T-helper 1 cell treated with Interleukin-12 subunit alpha and Interleukin-12 subunit beta and Interleukin-4 antibody, amounts not matched to agents 30 μg/mL and 1 μg/mL, for 36 hours (primary cell): ENCODE data around the gene SPDYE4.

Experiments
- H3K27ac Mint-ChIP-seq: one replicate; pipeline ENCODE4 v1.8.0; 2021; ENCODE audit warnings: mild to moderate bottlenecking, mixed read lengths
- H3K27me3 Mint-ChIP-seq: one replicate; pipeline ENCODE4 v1.8.0; 2021; ENCODE audit warnings: low read depth, mixed read lengths
- H3K36me3 Mint-ChIP-seq: one replicate; pipeline ENCODE4 v1.8.0; 2021; ENCODE audit warnings: low read depth, mixed read lengths
- H3K4me1 Mint-ChIP-seq: one replicate; pipeline ENCODE4 v1.8.0; 2021; ENCODE audit warnings: low read depth, mixed read lengths
- H3K4me3 Mint-ChIP-seq: one replicate; pipeline ENCODE4 v1.8.0; 2021; ENCODE audit warnings: mild to moderate bottlenecking, moderate library complexity, mixed read lengths
- H3K9me3 Mint-ChIP-seq: one replicate; pipeline ENCODE4 v1.8.0; 2021; ENCODE audit warnings: mixed read lengths

Gene SPDYE4

GRCh38 chr17:8793649-8794048 lies 35.3 kb upstream of the SPDYE4 start:
- no peaks in the 10 kb centered on the region for H3K4me1 Mint-ChIP-seq
- no peak overlapping the region for H3K4me3 Mint-ChIP-seq
- H3K27ac Mint-ChIP-seq, result no peak overlapping the region
- peaks cover 13% of the 10 kb centered on the region for H3K27me3 Mint-ChIP-seq
- H3K9me3 Mint-ChIP-seq, result peaks cover 7% of the 10 kb centered on the region
- H3K36me3 Mint-ChIP-seq, result no peaks in the 10 kb centered on the region

- H3K27ac Mint-ChIP-seq, result no peak overlapping the region
- peaks cover 7% of the 10 kb centered on the region for H3K9me3 Mint-ChIP-seq
- H3K36me3 Mint-ChIP-seq, result no peaks in the 10 kb centered on the region
- H3K4me3 Mint-ChIP-seq, result no peak overlapping the region
- H3K27me3 Mint-ChIP-seq, result peaks cover 13% of the 10 kb centered on the region
- H3K4me1 Mint-ChIP-seq, result no peaks in the 10 kb centered on the region
Observed at GRCh38 chr17:8792646-8793045, 34.3 kb upstream of the SPDYE4 start.

GRCh38 chr17:8791910-8792270 lies 33.5 kb upstream of the SPDYE4 start:
- Mint-ChIP-seq H3K4me3 (no peak overlapping the region), H3K4me1 (no peaks in the 10 kb centered on the region), H3K27me3 (peaks cover 13% of the 10 kb centered on the region), H3K9me3 (peaks cover 7% of the 10 kb centered on the region), H3K36me3 (no peaks in the 10 kb centered on the region), H3K27ac (no peak overlapping the region)

- no peaks in the 10 kb centered on the region for H3K36me3 Mint-ChIP-seq
- no peak overlapping the region for H3K27ac Mint-ChIP-seq
- no peak overlapping the region for H3K4me3 Mint-ChIP-seq
- no peaks in the 10 kb centered on the region for H3K4me1 Mint-ChIP-seq
- peaks cover 13% of the 10 kb centered on the region for H3K27me3 Mint-ChIP-seq
- peaks cover 7% of the 10 kb centered on the region for H3K9me3 Mint-ChIP-seq
Observed at GRCh38 chr17:8791248-8791909, 33.0 kb upstream of the SPDYE4 start.

GRCh38 chr17:8789743-8790142 lies 31.4 kb upstream of the SPDYE4 start:
- Mint-ChIP-seq H3K4me1 (no peaks in the 10 kb centered on the region), H3K27me3 (peaks cover 13% of the 10 kb centered on the region), H3K4me3 (no peak overlapping the region), H3K36me3 (no peaks in the 10 kb centered on the region), H3K27ac (no peak overlapping the region), H3K9me3 (peaks cover 7% of the 10 kb centered on the region)

GRCh38 chr17:8788998-8789397 lies 30.7 kb upstream of the SPDYE4 start:
- no peaks in the 10 kb centered on the region for H3K36me3 Mint-ChIP-seq
- H3K4me3 Mint-ChIP-seq, result no peak overlapping the region
- peaks cover 13% of the 10 kb centered on the region for H3K27me3 Mint-ChIP-seq
- H3K9me3 Mint-ChIP-seq, result peaks cover 7% of the 10 kb centered on the region
- no peaks in the 10 kb centered on the region for H3K4me1 Mint-ChIP-seq
- no peak overlapping the region for H3K27ac Mint-ChIP-seq

GRCh38 chr17:8785547-8786413 lies 27.4 kb upstream of the SPDYE4 start:
- Mint-ChIP-seq H3K4me1 (no peaks in the 10 kb centered on the region), H3K36me3 (no peaks in the 10 kb centered on the region), H3K9me3 (no peaks in the 10 kb centered on the region), H3K27me3 (peaks cover 8% of the 10 kb centered on the region), H3K4me3 (no peak overlapping the region), H3K27ac (no peak overlapping the region)

- no peak overlapping the region for H3K27ac Mint-ChIP-seq
- H3K4me1 Mint-ChIP-seq, result no peaks in the 10 kb centered on the region
- H3K4me3 Mint-ChIP-seq, result no peak overlapping the region
- no peaks in the 10 kb centered on the region for H3K36me3 Mint-ChIP-seq
- peaks cover 22% of the 10 kb centered on the region for H3K27me3 Mint-ChIP-seq
- no peaks in the 10 kb centered on the region for H3K9me3 Mint-ChIP-seq
Observed at GRCh38 chr17:8782176-8782575, 23.8 kb upstream of the SPDYE4 start.

- Mint-ChIP-seq H3K9me3 (no peaks in the 10 kb centered on the region), H3K4me3 (no peak overlapping the region), H3K36me3 (no peaks in the 10 kb centered on the region), H3K27me3 (peaks cover 26% of the 10 kb centered on the region), H3K27ac (no peak overlapping the region), H3K4me1 (no peaks in the 10 kb centered on the region)
Observed at GRCh38 chr17:8781776-8782175, 23.4 kb upstream of the SPDYE4 start.

GRCh38 chr17:8776881-8777280 lies 18.5 kb upstream of the SPDYE4 start:
- no peak overlapping the region for H3K4me3 Mint-ChIP-seq
- peaks cover 46% of the 10 kb centered on the region for H3K27me3 Mint-ChIP-seq
- H3K27ac Mint-ChIP-seq, result no peak overlapping the region
- H3K9me3 Mint-ChIP-seq, result peaks cover 8% of the 10 kb centered on the region
- no peaks in the 10 kb centered on the region for H3K4me1 Mint-ChIP-seq
- no peaks in the 10 kb centered on the region for H3K36me3 Mint-ChIP-seq

- no peaks in the 10 kb centered on the region for H3K4me1 Mint-ChIP-seq
- H3K9me3 Mint-ChIP-seq, result peaks cover 8% of the 10 kb centered on the region
- no peaks in the 10 kb centered on the region for H3K36me3 Mint-ChIP-seq
- peaks cover 46% of the 10 kb centered on the region for H3K27me3 Mint-ChIP-seq
- no peak overlapping the region for H3K27ac Mint-ChIP-seq
- no peak overlapping the region for H3K4me3 Mint-ChIP-seq
Observed at GRCh38 chr17:8776248-8776647, 17.9 kb upstream of the SPDYE4 start.

GRCh38 chr17:8766731-8767130 lies 8.4 kb upstream of the SPDYE4 start:
- peaks cover 2% of the 10 kb centered on the region for H3K9me3 Mint-ChIP-seq
- H3K4me1 Mint-ChIP-seq, result no peaks in the 10 kb centered on the region
- no peak overlapping the region for H3K27ac Mint-ChIP-seq
- H3K36me3 Mint-ChIP-seq, result no peaks in the 10 kb centered on the region
- peaks cover 25% of the 10 kb centered on the region for H3K27me3 Mint-ChIP-seq
- no peak overlapping the region for H3K4me3 Mint-ChIP-seq

GRCh38 chr17:8762012-8762411 lies 3.7 kb upstream of the SPDYE4 start:
- H3K4me1 Mint-ChIP-seq, result no peaks in the 10 kb centered on the region
- peaks cover 31% of the 10 kb centered on the region for H3K27me3 Mint-ChIP-seq
- H3K9me3 Mint-ChIP-seq, result peaks cover 2% of the 10 kb centered on the region
- H3K36me3 Mint-ChIP-seq, result no peaks in the 10 kb centered on the region
- no peak overlapping the region for H3K27ac Mint-ChIP-seq
- H3K4me3 Mint-ChIP-seq, result no peak overlapping the region

GRCh38 chr17:8757189-8757588 lies 1.2 kb downstream of the SPDYE4 start:
- Mint-ChIP-seq H3K9me3 (peaks cover 2% of the 10 kb centered on the region), H3K27me3 (peaks cover 40% of the 10 kb centered on the region), H3K27ac (no peak overlapping the region), H3K4me1 (no peaks in the 10 kb centered on the region), H3K4me3 (no peak overlapping the region), H3K36me3 (no peaks in the 10 kb centered on the region)

GRCh38 chr17:8755590-8756255 lies 2.6 kb downstream of the SPDYE4 start:
- no peak overlapping the region for H3K4me3 Mint-ChIP-seq

More at GRCh38 chr17:8755590-8756255, 2.6 kb downstream of the SPDYE4 start:
- Mint-ChIP-seq H3K36me3 (no peaks in the 10 kb centered on the region), H3K27me3 (peaks cover 33% of the 10 kb centered on the region), H3K27ac (no peak overlapping the region), H3K4me1 (no peaks in the 10 kb centered on the region), H3K9me3 (no peaks in the 10 kb centered on the region)
